HG03565 (cell line): ENCODE data around the gene PIK3CG.
A peak's percentile ranks its signal among the peaks of the same experiment; 100 is the strongest.

Experiments
- ATAC-seq: cut with Tn5 transposase; IDR thresholded peaks from one replicate; pipeline ENCODE4 v1.9.1; 2021; ENCODE audit warnings: mild to moderate bottlenecking, moderate library complexity; ENCODE audit not compliant: unreplicated experiment

Gene PIK3CG

DNA sequence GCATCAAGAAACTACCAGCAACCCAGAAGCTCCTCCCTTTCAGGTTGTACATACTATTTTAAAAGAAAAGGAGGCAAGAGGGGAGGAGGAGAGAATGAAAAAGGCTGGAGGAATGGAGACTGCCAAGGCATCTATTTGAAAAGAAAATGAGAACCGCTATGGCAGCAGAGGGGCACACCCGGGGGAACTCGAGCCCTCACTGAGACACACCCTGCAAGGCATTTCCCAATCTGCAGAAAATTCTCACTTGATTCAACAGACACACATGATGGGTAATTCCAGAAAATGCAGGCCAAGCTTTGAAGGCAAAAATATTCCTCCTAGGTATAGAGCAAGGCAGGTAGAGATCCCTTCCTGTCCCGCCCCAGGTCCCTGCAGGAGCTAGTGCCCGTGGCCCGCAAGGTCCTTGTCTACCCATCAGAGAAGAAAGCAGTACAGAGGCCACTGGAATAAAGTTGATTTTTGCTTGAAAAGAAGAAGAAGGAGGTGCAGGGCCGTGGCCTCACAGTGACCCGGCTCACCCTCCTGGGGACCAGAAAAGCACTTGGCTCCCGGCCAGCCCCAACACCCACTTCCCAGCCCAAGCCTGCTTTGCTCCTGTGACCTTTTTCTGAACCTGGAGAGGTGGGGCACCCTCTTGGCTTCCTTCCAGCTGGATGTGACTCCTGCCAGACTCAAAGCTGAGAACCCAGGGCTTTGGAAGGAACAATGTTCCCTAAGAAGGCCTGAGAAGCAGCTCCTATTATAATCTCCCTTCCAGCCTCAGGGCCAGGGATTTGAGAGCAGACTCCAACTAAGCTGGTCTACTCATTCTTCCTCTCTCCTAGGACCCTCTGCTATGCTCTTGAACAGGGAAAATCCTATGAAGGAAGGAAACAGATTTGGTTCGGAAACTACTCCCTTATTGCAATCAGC is 6.2 kb upstream of the PIK3CG start:
- ATAC-seq: no peak

DNA sequence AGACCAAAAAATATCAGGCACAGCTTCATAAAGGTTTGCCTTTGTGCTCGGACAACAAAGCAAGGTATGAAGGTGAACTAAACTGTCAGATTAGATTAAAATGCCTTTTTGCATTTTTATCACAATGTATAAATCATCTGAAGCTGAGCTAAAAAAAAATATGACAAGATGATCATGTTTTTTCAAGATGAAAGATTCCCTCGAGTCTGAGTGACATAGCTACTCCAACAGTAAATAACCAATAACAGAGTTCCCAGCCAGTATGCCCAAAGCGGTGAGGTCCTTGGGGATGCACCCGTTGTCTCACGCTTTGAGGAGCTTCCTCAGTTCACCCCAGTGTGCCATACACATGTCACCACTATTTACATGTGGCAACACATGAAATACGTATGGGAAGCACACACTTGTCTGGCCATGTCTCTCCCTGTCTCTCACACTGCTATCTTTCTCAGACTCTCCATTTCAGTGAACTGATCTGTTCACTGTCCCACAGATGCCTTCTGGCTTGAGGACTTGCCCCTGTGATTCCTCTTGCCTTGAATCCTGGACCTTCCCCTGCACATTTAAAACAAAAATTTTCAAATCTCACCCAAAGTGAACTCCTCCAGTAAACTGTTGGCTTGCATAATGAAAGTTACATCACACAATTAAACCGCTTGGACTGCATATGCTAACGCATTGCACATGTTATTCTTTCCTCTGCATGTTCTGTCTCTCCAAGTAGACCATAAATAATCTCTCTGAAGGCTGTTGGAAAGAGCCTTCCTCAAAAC is 2.6 kb upstream of the PIK3CG start:
- ATAC-seq: no peak

DNA sequence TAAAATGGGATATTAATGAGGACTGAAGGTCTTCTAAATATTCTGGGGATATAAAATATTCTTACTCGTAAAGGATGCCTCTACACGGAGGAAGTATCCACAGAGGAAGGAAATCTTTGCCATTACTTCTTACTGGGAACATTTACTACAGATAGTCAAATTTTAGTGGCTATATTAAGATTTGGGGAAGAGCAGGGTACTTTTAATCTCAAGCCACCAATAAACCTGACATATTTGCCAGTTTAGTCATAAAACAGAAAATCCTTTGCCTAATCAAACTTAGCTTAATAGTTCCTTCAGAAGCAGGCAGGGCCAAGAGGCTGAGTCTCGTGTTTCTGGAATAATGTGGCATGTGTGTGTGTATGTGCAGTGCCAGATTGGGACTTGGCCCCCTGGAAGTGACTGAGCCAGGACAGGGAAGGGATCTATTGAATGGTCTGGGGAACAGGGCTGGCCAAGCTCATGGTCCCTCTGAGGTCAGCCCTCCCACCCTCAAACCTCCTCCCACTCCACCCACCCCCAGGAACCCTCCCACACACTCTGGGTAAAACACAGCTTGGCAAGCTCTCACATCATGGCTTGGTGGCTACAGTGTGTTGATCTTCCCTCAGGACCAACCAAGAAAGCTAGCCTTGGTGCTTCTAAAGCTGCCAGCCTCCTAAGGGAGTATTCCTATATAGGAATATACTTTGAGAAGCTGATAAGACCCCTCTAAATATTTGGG is 1.6 kb upstream of the PIK3CG start:
- no peak for ATAC-seq

DNA sequence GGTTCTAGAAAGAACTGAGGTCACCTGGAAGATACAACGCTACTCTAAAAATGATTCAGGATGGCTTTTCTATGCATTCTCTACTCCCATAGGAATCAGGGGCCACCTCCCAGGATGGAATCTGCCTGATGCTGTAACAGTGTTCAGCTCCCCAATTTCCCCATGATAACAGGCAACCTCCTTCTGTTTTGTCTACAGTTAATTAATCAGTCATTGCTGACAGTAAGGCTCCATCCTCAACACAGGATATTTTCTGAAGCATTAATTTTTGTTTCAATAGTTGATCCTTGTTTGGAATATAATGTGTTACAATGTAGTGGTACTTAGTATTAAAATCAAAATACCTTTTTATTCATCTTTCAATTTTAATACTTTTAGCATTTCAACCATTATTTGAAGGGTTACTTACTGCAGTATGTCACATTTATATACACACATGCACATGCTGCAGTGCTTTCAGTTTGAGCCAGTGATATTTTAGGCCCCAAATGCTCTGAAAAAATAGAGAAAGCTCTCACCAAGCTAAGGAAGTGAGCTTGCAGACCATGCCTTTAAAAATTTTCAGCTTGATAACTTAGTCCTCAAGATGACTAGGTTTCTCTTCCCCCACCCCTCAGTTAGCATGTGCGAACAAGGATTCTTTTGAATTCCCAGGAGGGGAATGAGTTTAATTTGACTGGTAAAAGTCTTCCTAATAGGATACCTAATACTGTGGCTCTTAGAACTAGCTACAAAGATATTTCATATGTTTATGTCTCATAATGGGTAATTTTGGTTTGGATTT is 592 bp upstream of the PIK3CG start:
- ATAC-seq: peak; percentile 17

DNA sequence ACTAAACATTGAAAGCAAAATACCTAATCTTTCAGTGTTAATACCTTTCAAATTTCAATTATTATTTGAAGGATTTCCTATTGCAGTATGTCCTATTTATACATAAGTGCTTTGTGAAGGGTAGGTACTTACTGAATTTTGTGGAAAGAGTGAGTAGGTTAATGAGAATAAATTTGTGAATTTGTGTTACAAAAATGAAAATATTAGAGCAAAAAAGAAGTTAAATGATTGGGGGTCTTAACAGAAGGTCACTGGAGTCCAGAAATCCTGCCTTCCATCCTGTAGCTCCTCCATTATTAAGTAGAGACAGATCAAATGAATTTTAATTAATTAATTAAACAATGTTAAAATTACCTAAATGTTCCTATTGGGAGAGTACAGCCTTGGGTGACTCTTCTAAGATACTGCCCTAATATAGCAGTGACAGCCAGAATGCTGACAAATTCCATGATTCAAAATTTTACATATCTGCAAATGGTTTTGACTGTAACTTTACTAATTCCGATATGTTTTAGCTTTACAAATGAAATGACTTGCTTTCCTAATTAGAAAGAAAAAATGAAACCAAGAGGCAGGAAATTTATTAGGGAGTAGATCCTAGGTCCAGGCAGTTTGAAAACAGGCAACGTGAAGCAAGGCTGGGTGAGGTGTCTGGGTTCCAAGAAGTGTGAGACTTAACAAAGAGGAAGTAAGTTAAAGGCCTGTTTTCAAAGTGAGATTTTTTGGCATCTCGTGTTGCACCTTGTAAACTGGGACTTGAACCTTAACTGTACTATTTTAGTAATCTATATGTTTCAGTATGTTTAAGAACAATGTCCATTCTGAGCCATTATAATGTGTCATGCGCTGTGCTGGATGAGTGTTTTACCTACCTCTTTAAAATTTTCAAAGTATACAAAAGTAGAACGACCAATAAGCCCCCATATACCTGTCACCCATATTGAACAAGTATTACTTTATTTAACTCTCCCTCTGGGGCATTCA is 1.5 kb downstream of the PIK3CG start:
- peak; percentile 25 for ATAC-seq

GRCh38 chr7:106867641-106868351 is 2.7 kb downstream of the PIK3CG start:
- ATAC-seq: no peak

DNA sequence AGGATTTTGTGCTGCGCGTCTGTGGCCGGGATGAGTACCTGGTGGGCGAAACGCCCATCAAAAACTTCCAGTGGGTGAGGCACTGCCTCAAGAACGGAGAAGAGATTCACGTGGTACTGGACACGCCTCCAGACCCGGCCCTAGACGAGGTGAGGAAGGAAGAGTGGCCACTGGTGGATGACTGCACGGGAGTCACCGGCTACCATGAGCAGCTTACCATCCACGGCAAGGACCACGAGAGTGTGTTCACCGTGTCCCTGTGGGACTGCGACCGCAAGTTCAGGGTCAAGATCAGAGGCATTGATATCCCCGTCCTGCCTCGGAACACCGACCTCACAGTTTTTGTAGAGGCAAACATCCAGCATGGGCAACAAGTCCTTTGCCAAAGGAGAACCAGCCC is 3.3 kb downstream of the PIK3CG start:
- ATAC-seq: no peak

- no peak for ATAC-seq
These were observed 4.9 kb downstream of the PIK3CG start for GRCh38 chr7:106869954-106870353.

DNA sequence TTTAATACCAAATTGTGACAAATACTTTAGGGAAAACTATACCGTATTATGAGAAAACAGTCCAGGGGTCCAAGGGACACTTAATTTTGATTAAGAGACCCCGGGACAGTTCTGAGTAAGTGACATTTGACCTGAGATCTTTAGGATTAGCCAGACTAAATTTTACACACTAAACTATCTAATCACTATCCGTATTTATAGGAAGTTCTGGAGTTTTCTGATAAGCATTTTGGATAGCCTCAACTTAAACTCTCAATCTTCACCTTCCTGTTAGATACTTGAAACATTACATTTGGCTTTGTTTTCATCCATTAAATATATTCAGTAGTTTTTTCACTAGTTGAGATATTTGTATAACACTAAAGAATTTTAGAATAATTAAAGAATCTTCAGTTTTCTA is 5.4 kb downstream of the PIK3CG start:
- no peak for ATAC-seq

DNA sequence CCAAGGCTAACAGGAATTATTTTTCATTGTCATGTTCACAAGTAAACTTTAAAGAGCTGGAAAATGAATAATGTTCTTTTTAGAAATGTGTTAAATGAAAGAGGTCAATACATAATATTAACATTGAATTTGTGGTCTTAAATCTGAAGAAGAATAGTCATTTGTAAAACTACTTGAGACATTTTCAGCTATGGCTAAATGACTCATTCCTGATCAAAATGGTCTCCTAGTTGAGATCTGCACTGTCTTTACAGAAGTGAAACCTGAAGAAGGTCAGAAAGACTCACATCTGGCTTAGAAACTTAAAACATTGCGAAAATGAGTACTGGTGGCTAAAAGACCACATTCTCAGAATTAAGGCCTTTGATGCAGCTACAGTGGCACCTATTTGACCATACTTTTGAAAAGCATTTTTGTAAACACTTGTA is 5.9 kb downstream of the PIK3CG start:
- peak; percentile 93 for ATAC-seq

DNA sequence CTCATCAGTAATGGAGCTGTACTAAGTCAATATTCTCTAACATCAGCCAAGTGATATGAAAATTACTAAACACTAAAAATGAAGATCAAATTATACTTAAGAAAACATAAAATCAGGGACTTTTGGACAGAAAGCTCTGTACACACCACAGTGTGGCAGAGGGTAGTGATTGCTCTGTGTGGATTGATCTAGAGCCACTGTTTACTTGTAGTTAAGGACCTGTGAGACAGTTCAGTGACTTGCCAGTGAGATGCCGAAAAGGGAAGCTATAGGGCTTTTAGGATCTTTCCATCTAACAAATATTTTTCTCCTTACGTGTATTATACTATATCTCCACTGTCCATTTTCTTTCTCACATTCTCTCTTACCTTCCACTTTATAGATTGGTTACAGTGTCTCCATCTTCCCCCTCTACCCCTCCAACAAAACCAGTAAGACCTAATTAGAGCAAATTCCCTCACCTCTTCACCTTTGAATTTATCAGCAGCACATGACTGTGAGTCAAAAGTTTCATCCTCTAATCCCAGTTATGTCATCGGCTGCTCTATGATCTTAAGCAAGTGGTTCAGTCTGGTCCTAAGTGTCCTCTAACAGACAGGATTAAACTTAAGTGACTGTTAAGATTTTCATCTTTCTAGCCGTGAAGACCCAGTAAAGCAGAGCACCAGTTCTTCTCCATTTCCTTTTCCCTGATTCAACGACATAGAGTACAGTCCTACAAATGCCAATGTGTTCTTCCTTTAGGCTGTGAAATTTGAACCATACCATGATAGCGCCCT is 6.9 kb downstream of the PIK3CG start:
- no peak for ATAC-seq

DNA sequence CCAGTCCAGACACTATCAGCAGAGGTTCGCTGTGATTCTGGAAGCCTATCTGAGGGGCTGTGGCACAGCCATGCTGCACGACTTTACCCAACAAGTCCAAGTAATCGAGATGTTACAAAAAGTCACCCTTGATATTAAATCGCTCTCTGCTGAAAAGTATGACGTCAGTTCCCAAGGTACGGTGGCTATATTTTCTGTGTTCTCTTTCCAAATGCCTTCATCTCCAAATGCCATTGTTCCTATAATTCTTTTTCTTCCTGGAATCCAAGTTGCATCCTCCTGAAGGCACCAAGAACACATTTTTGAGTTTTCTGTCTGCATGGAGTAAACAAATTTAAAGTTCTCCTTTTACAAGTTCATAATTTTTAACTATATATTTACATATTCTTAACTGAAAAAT is 7.7 kb downstream of the PIK3CG start:
- ATAC-seq: no peak

- ATAC-seq: no peak
These were observed 9.0 kb downstream of the PIK3CG start for GRCh38 chr7:106874076-106874475.

DNA sequence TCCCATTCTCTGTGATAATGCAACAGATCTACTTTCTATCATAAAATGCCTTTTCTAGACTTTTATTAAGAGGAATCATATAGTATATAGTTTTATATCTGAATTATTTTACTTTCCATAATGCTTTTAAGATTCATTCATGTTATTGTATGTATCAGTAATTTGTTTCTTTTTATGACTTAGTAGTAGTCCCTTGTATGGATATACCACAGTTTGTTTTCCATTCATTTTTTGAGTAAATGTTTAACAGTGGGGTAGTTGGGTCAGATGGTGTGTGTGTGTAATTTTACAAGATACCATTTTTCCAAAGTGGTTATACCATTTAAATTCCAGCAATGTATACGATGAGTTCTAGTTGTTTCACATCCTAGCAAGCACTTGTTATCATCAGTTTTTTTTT is 10.4 kb downstream of the PIK3CG start:
- ATAC-seq: no peak

DNA sequence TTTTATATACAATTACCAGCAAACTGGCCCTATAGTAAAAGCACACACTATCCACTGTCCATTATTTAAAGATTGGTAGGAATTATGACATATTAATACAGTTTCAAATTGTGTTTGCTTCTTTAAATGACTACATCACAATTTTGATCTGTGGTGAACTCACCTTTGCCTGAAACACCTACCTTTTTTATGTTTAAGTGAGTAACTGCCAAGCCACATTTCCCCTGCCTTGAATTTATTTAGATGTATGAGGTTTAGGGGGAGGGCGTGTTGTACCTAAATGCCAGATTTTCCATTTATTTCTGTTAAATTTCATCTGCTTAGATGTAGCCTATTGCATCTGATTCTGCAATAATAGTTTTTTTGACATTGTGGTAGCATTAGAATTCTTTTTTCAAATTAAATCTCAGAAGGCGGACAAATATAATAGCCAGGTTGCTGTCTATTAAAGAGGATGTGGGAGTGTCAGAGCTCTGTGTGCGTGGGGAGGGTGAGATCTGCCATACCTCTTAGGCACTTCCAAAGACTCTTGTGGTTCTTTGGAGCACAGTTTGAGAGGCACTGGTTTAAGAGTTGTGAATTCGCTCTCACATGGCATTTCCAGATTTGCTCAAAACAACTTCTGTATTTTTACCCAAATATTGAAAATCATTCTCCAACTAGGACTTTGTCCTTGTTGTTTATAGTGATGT is 13.8 kb downstream of the PIK3CG start:
- ATAC-seq: no peak

DNA sequence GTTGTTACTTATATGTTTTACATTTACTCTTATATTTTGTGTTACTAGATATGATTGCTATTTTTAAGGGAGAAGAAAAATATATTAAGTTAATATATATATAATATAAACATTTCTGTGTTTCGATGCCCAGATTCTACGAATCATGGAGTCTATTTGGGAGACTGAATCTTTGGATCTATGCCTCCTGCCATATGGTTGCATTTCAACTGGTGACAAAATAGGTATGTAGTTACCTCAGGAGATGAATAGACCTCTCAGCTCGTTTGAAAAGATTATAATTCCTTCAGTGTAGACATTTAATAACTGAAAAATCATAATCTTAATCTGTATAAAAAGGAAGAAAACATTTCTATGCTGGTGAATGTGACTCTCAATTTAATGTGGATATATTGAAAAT is 16.9 kb downstream of the PIK3CG start:
- ATAC-seq: no peak

DNA sequence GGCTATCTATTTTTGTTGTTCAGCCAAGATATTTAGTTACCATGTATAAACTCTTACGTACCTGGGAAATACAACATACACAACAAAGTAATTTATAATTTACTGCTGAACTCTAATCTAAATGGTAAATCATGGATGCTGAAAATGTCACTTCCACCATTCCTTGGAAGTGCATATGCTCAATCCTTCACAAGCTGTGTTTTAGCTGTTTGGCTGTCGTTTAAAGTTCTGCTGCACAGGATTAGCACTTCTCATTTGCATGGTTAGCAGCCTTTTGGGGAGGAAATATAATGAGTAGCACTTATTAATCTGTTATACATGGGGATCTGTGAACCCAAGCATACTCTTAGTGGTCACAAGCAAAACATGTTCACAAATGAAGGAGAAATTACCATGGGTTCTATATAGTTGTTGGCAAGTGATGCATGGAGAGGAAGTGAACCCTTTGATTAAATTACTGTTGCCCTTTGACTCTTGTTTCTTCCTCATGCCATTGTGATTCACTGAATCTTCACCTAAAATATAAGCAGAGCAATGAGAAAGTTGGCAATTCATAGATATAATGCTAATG is 18.5 kb downstream of the PIK3CG start:
- ATAC-seq: no peak
